ENCODE data around the gene EVX2. TPM values are rescaled to one million over a fixed set of nuclear protein-coding genes. Genes with fewer than 3 reads are reported as not detected.

EVX2 gene
- total and polyA plus RNA-seq, 12 donors, result not detected

DNA sequence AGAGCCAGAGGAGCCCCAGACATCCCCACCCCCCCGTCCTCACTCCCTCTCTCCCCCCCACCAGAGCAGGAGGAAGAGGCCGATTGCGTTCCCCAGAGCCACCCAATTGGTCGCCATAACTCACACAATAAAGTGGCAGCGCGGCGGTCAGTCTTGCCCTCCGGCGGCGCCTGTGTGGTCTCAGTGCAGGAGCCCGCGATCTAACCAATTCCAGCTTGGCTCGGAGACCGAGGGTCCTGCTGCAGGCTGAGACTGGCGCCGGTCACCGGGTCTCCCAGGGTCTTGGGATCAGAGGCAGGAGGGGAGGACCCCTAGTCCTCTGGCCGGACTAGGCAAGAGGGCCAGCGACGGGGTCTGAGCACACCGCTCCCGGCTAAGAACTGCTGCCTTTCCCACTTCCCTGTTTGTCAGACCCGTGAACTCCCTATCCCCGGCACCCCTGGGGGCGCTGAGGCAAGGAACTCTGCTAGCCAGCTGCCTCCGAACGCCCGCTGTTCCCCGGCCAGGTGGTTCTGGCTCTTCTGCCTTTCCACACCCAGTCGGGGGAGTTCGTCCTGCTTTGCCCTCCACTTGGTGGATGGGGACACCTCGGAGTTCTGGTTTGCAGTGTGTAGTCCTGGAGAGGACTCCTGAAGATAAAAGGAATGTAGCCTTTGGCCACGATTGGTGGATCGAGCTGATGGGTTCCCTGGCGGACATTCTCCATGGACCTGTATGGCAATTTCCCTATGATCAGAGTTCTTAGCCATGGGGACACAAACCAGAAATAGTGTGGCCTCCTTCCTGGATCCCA is 14.8 kb upstream of the EVX2 start:
- DNase-seq, result peak in 1 of 7 donors; percentile 16
- Histone ChIP-seq H3K4me3 (no peak overlapping the region), H3K36me3 (replicated peaks in 1 of 2) (no peaks in the 10 kb centered on the region), H3K9me3 (replicated peaks in 1 of 3) (no peaks in the 10 kb centered on the region), H3K4me1 (replicated peaks in 1 of 2) (peaks cover 0 to 15% of the 10 kb centered on the region in 2 donors), H3K27me3 (peaks cover 99% of the 10 kb centered on the region), H3K27ac (no peak overlapping the region)
- intact Hi-C loops (cut with DNase I), result loop anchor here in 1 of 2 donors (10.0 kb wide), 1 partner anchor 844 kb away; no protein-coding TSS in a partner anchor
- TF ChIP-seq, protein P1, sequence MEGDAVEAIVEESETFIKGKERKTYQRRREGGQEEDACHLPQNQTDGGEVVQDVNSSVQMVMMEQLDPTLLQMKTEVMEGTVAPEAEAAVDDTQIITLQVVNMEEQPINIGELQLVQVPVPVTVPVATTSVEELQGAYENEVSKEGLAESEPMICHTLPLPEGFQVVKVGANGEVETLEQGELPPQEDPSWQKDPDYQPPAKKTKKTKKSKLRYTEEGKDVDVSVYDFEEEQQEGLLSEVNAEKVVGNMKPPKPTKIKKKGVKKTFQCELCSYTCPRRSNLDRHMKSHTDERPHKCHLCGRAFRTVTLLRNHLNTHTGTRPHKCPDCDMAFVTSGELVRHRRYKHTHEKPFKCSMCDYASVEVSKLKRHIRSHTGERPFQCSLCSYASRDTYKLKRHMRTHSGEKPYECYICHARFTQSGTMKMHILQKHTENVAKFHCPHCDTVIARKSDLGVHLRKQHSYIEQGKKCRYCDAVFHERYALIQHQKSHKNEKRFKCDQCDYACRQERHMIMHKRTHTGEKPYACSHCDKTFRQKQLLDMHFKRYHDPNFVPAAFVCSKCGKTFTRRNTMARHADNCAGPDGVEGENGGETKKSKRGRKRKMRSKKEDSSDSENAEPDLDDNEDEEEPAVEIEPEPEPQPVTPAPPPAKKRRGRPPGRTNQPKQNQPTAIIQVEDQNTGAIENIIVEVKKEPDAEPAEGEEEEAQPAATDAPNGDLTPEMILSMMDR (IDR thresholded peaks at IDR 0.05), result no peak
- 6 to 8% (median 7%) methylated on average over 7 to 35 of the region's 35 CpGs for WGBS, 4 donors

DNA sequence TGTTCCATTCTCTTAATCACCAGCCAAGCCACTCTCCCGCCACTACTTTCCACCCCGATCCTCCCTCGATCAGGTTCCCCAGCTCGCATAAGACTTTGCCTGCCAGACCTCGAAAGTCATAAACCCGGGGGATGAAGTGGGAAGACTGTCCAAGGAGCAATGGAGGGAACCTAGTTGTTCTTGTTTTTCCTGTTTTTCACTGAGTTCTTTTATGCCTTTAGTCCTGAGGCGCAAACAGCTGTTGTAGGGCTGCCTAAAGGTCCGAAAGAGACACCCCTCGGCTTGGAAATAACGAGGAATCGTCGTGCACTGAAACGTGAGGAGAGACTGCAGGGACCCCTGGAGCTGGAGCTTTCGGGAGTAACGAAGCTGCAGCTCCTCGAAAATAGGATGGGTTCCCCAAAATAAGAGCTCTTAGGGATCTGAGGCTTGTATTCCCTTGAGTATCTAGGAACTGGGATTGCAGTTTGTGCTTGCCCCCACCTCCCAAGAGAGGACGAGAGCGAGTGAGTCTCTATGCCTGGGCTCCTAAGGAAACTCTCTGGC is 14.1 kb upstream of the EVX2 start:
- no peak overlapping the region for H3K4me3 ChIP-seq

DNA sequence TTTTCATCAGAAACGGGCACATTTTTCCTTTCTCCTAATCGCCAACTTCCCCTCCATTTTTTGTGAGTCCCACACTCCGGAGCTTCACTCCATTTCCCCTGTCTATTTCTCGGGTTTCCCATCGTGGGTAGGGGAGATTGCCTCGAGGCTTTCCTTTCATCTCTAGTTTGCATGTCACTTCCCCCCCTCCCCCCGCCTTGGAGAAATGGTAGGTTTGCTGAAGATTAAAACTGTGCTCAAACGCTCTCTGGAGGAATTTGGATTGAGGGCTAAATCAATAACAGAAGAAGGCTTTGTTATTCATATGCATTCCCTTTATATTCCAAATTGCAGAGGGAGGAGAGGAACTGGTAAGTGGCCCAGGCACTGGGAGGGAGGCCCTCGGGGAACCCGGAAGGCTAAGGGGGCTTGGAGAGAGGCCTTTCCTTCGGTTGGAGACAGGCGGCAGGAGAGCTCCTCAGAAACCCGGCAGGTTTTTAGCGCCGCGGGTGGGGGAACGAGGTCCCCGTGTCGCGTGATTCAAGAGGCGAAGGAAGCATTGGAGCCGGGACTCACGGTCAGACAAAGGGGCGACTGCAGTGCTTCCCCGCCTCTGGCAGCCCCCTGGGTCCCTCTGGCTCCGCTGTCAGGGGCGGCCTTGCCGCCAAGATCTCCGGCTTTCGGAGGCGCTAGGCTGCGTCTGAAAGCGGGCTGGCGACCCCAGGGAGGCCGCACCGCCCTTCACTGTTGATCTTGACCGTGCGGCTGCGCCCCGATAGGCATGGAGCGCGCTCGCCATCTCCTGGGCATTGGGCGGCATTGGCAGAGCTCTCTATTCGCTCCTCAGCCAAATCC is 13.4 kb upstream of the EVX2 start:
- intact Hi-C loops (cut with DNase I), result loop anchor here in 1 of 2 donors (10.0 kb wide), 1 partner anchor 842 kb away; no protein-coding TSS in a partner anchor
- Histone ChIP-seq H3K9me3 (replicated peaks in 1 of 3) (no peaks in the 10 kb centered on the region), H3K4me3 (peak overlapping the region in 1 of 4 donors; percentile 35), H3K36me3 (replicated peaks in 1 of 2) (no peaks in the 10 kb centered on the region), H3K27me3 (peaks cover 99% of the 10 kb centered on the region), H3K27ac (no peak overlapping the region), H3K4me1 (replicated peaks in 1 of 2) (peaks cover 0 to 25% of the 10 kb centered on the region in 2 donors)
- DNase-seq, result peak; percentile 42 to 77 (median 65)
- WGBS, 4 donors, result 2 to 5% (median 3%) methylated on average over 16 to 45 of the region's 45 CpGs
- TF ChIP-seq, protein P1 (IDR thresholded peaks at IDR 0.05), result peak; percentile 58 to 90 (median 70)
- TF ChIP-seq POLR2A (IDR thresholded peaks at IDR 0.05), result no peak

More for the DNA sequence above, 14.1 kb upstream of the EVX2 start:
- Histone ChIP-seq H3K9me3 (replicated peaks in 1 of 3) (no peaks in the 10 kb centered on the region), H3K27ac (no peak overlapping the region), H3K36me3 (replicated peaks in 1 of 2) (no peaks in the 10 kb centered on the region), H3K27me3 (peaks cover 99% of the 10 kb centered on the region), H3K4me1 (replicated peaks in 1 of 2) (peaks cover 0 to 19% of the 10 kb centered on the region in 2 donors)
- 4 to 6% (median 5%) methylated on average over 18 of the region's 18 CpGs for WGBS, 4 donors
- TF ChIP-seq, protein P1 (IDR thresholded peaks at IDR 0.05), result no peak
- no peak for TF ChIP-seq POLR2A (IDR thresholded peaks at IDR 0.05)
- intact Hi-C loops (cut with DNase I), result loop anchor here in 1 of 2 donors (10.0 kb wide), 1 partner anchor 843 kb away; no protein-coding TSS in a partner anchor
- DNase-seq, result no peak

All from adrenal gland (tissue), 12 donors.